HL-60 (cell line): ENCODE results near the gene ZNF124.
"Not testable (repeated sequence)": the region's sequence is repeated elsewhere in the genome, so short reads cannot be mapped to it uniquely, and the experiment has no call there.

ENCODE experiments used
- POLR2AphosphoS5 ChIP-seq: IDR thresholded peaks from 2 replicates; pipeline ENCODE4 v1.6.1; 2012; ENCODE audit warnings: low read depth
- TF ChIP-seq, protein P1 (sequence below): IDR thresholded peaks from one replicate; pipeline ENCODE4 v1.5.1; 2011; ENCODE audit warnings: low read length, control low read depth, inconsistent platforms; ENCODE audit not compliant: insufficient read depth

DNA sequence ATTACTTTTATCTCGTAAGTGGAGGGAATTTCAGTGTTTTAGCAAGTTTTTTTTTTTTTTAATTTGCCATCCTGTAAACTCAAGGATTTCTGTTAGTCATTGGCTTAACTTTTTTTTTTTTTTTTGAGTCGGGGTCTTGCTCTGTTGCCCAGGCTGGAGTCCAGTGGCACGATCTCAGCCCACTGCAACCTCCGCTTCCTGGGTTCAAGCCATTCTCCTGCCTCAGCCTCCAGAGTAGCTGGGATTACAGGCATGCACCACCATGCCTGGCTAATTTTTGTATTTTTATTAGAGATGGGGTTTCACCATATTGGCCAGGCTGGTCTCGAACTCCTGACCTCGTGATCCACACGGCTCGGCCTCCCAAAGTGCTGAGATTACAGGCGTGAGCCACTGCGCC is 24.7 kb downstream of the ZNF124 start:
- TF ChIP-seq, protein P1, sequence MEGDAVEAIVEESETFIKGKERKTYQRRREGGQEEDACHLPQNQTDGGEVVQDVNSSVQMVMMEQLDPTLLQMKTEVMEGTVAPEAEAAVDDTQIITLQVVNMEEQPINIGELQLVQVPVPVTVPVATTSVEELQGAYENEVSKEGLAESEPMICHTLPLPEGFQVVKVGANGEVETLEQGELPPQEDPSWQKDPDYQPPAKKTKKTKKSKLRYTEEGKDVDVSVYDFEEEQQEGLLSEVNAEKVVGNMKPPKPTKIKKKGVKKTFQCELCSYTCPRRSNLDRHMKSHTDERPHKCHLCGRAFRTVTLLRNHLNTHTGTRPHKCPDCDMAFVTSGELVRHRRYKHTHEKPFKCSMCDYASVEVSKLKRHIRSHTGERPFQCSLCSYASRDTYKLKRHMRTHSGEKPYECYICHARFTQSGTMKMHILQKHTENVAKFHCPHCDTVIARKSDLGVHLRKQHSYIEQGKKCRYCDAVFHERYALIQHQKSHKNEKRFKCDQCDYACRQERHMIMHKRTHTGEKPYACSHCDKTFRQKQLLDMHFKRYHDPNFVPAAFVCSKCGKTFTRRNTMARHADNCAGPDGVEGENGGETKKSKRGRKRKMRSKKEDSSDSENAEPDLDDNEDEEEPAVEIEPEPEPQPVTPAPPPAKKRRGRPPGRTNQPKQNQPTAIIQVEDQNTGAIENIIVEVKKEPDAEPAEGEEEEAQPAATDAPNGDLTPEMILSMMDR = not testable (repeated sequence)
- TF ChIP-seq POLR2AphosphoS5 = not testable (repeated sequence)
